DND-41 (cell line): Measurements from ENCODE around the gene PRKCA.

Experiments used
- ATAC-seq: fragments of 200-7000 bp; cut with Tn5 transposase; 3 replicates; pipeline ENCODE4 v1.9.1; 2021; ENCODE audit warnings: low read depth; ENCODE audit not compliant: insufficient read depth
- DNase-seq: peaks from one replicate; pipeline ENCODE4 v3.0.0-alpha.2; 2020
- H2AFZ ChIP-seq: 2 replicates; pipeline ENCODE4 v1.6.0; 2012; ENCODE audit warnings: low read depth, low read length
- H3K27ac ChIP-seq: 2 replicates; pipeline ENCODE4 v1.5.1; 2012; ENCODE audit warnings: low read length, inconsistent platforms
- H3K27me3 ChIP-seq: fragments of 200-600 bp; sonication (generic); 2 replicates; pipeline ENCODE4 v1.6.0; 2012; ENCODE audit warnings: low read length, mild to moderate bottlenecking, inconsistent platforms; ENCODE audit not compliant: insufficient read depth, poor library complexity
- H3K36me3 ChIP-seq: 2 replicates; pipeline ENCODE4 v1.5.1; 2012; ENCODE audit warnings: low read length, inconsistent platforms; ENCODE audit not compliant: insufficient read depth
- H3K4me1 ChIP-seq: 2 replicates; pipeline ENCODE4 v1.5.1; 2012; ENCODE audit warnings: mild to moderate bottlenecking, low read length; ENCODE audit not compliant: insufficient read depth
- H3K4me2 ChIP-seq: 2 replicates; pipeline ENCODE4 v1.6.0; 2012; ENCODE audit warnings: mild to moderate bottlenecking, moderate library complexity, low read length, inconsistent platforms; ENCODE audit not compliant: insufficient read depth
- H3K4me3 ChIP-seq, 2 experiments: fragments of 200-600 bp in 1 of 2; shearing (Covaris generic) in 1 of 2; 2 replicates each; pipeline ENCODE4 v1.5.1; 2012 to 2016; ENCODE audit warnings: inconsistent platforms in 2 of 2, low read length in 2 of 2, mild to moderate bottlenecking in 2 of 2, low read depth in 1 of 2, moderate library complexity in 1 of 2
- H3K79me2 ChIP-seq: 2 replicates; pipeline ENCODE4 v1.6.0; 2012; ENCODE audit warnings: low read length, inconsistent platforms; ENCODE audit not compliant: insufficient read depth
- H3K9ac ChIP-seq: 2 replicates; pipeline ENCODE4 v1.6.0; 2012; ENCODE audit warnings: low read depth, mild to moderate bottlenecking, inconsistent platforms, low read length, moderate library complexity
- H3K9me3 ChIP-seq: 2 replicates; pipeline ENCODE4 v1.5.1; 2012; ENCODE audit warnings: low read length, moderate library complexity, mild to moderate bottlenecking, inconsistent platforms; ENCODE audit not compliant: insufficient read depth, severe bottlenecking
- H4K20me1 ChIP-seq: 2 replicates; pipeline ENCODE4 v1.6.0; 2012; ENCODE audit warnings: low read length; ENCODE audit not compliant: insufficient read depth
- CTCF ChIP-seq: IDR thresholded peaks from 2 replicates; pipeline ENCODE4 v1.5.1; 2012; ENCODE audit warnings: borderline replicate concordance, low read length, moderate library complexity, mild to moderate bottlenecking; ENCODE audit not compliant: poor library complexity, severe bottlenecking; ENCODE audit errors: extremely low read depth
- EZH2 ChIP-seq: IDR thresholded peaks from 3 replicates; pipeline ENCODE4 v1.6.1; 2012; ENCODE audit warnings: borderline replicate concordance, low read depth, mild to moderate bottlenecking, moderate library complexity, low read length, inconsistent platforms; ENCODE audit not compliant: severe bottlenecking

The PRKCA gene

GRCh38 chr17:66634193-66634592 lies 331.8 kb downstream of the PRKCA start:
- no peak overlapping the region for H2AFZ ChIP-seq
- no peaks in the 10 kb centered on the region for H3K4me1 ChIP-seq
- no peaks in the 10 kb centered on the region for H3K27me3 ChIP-seq
- H3K9me3 ChIP-seq, result no peaks in the 10 kb centered on the region
- no peaks in the 10 kb centered on the region for H3K79me2 ChIP-seq
- no peaks in the 10 kb centered on the region; the same call in 1 of the 2 replicates for H4K20me1 ChIP-seq
- H3K4me3 ChIP-seq, result no peak overlapping the region
- ATAC-seq (no peak), DNase-seq (no peak)
- no peak overlapping the region for H3K27ac ChIP-seq
- no peak overlapping the region for H3K4me2 ChIP-seq
- H3K36me3 ChIP-seq, result no peaks in the 10 kb centered on the region
- no peak overlapping the region for H3K9ac ChIP-seq
- TF ChIP-seq CTCF, result no peak
- no peak for TF ChIP-seq EZH2

- no peak for ATAC-seq
- H3K79me2 ChIP-seq, result no peaks in the 10 kb centered on the region
- TF ChIP-seq EZH2 (no peak), CTCF (no peak)
Observed at GRCh38 chr17:66635386-66636045, 333.1 kb downstream of the PRKCA start.

GRCh38 chr17:66636111-66636510 lies 333.7 kb downstream of the PRKCA start:
- no peaks in the 10 kb centered on the region for H3K27me3 ChIP-seq
- H3K27ac ChIP-seq, result no peak overlapping the region
- no peaks in the 10 kb centered on the region for H3K79me2 ChIP-seq
- no peak overlapping the region for H3K4me3 ChIP-seq
- H3K4me2 ChIP-seq, result no peak overlapping the region
- no peaks in the 10 kb centered on the region for H3K4me1 ChIP-seq
- H2AFZ ChIP-seq, result no peak overlapping the region
- TF ChIP-seq CTCF (no peak), EZH2 (no peak)
- H4K20me1 ChIP-seq, result no peaks in the 10 kb centered on the region; the same call in 1 of the 2 replicates
- no peaks in the 10 kb centered on the region for H3K36me3 ChIP-seq
- ATAC-seq (no peak), DNase-seq (no peak)
- no peak overlapping the region for H3K9ac ChIP-seq
- no peaks in the 10 kb centered on the region for H3K9me3 ChIP-seq

More at GRCh38 chr17:66635386-66636045, 333.1 kb downstream of the PRKCA start:
- H3K9me3 ChIP-seq, result no peaks in the 10 kb centered on the region
- H3K4me2 ChIP-seq, result no peak overlapping the region
- no peak overlapping the region for H3K27ac ChIP-seq
- H3K27me3 ChIP-seq, result no peaks in the 10 kb centered on the region
- H2AFZ ChIP-seq, result no peak overlapping the region
- no peak overlapping the region for H3K9ac ChIP-seq
- no peaks in the 10 kb centered on the region for H3K36me3 ChIP-seq
- no peak for DNase-seq
- H3K4me3 ChIP-seq, result no peak overlapping the region
- no peaks in the 10 kb centered on the region for H3K4me1 ChIP-seq
- H4K20me1 ChIP-seq, result no peaks in the 10 kb centered on the region; the same call in 1 of the 2 replicates

- Histone ChIP-seq H3K79me2 (no peaks in the 10 kb centered on the region), H3K4me2 (no peak overlapping the region), H3K27me3 (no peaks in the 10 kb centered on the region), H3K9ac (no peak overlapping the region), H3K4me3 (no peak overlapping the region), H3K4me1 (no peaks in the 10 kb centered on the region), H3K27ac (no peak overlapping the region), H2AFZ (no peak overlapping the region), H4K20me1 (no peaks in the 10 kb centered on the region; the same call in 1 of the 2 replicates), H3K9me3 (no peaks in the 10 kb centered on the region), H3K36me3 (peaks cover 7% of the 10 kb centered on the region; the same call in 1 of the 2 replicates)
- TF ChIP-seq EZH2 (no peak), CTCF (no peak)
- ATAC-seq (no peak), DNase-seq (no peak)
Observed at GRCh38 chr17:66637491-66637890, 335.1 kb downstream of the PRKCA start.
